HG03575 (cell line): ENCODE data around the gene SLC9B2.

Experiments
- ATAC-seq: cut with Tn5 transposase; IDR thresholded peaks from one replicate; pipeline ENCODE4 v1.9.1; 2021; ENCODE audit not compliant: unreplicated experiment, insufficient number of reproducible peaks, low FRiP score; ENCODE audit errors: extremely low read depth

SLC9B2 gene

GRCh38 chr4:103076747-103077347 lies at the start of gene SLC9B2:
Gene SLC9B2 (minus strand): TSS chr4:103076761. CDS start chr4:103067550, 9,211 bp downstream.
- no peak for ATAC-seq

- ATAC-seq = no peak
Observed at GRCh38 chr4:103126126-103126525, 49.6 kb upstream of the SLC9B2 start.

GRCh38 chr4:103123114-103123513 lies 46.6 kb upstream of the SLC9B2 start:
- ATAC-seq = no peak

GRCh38 chr4:103118166-103118565 lies 41.6 kb upstream of the SLC9B2 start:
- ATAC-seq = no peak

- no peak for ATAC-seq
Observed at GRCh38 chr4:103111598-103111997, 35.0 kb upstream of the SLC9B2 start.

- no peak for ATAC-seq
Observed at GRCh38 chr4:103108542-103108941, 32.0 kb upstream of the SLC9B2 start.

- no peak for ATAC-seq
Observed at GRCh38 chr4:103105558-103106356, 29.2 kb upstream of the SLC9B2 start.

GRCh38 chr4:103104886-103105285 lies 28.3 kb upstream of the SLC9B2 start:
- ATAC-seq = no peak

- no peak for ATAC-seq
Observed at GRCh38 chr4:103100691-103101090, 24.1 kb upstream of the SLC9B2 start.

GRCh38 chr4:103099691-103100392 lies 23.3 kb upstream of the SLC9B2 start, which contains the start of gene BDH2:
Gene BDH2 (minus strand): TSS chr4:103099834. CDS start chr4:103096254, 3,580 bp downstream.
- peak; percentile 90 for ATAC-seq

- no peak for ATAC-seq
Observed at GRCh38 chr4:103098756-103099440, 22.3 kb upstream of the SLC9B2 start.

GRCh38 chr4:103098341-103098740 lies 21.8 kb upstream of the SLC9B2 start:
- ATAC-seq = no peak

- ATAC-seq = no peak
Observed at GRCh38 chr4:103097112-103097511, 20.6 kb upstream of the SLC9B2 start.

- ATAC-seq = no peak
Observed at GRCh38 chr4:103095080-103095479, 18.5 kb upstream of the SLC9B2 start.

GRCh38 chr4:103092245-103092644 lies 15.7 kb upstream of the SLC9B2 start:
- ATAC-seq = no peak

GRCh38 chr4:103091601-103092223 lies 15.2 kb upstream of the SLC9B2 start:
- peak; percentile 39 for ATAC-seq

GRCh38 chr4:103089481-103089880 lies 12.9 kb upstream of the SLC9B2 start:
- no peak for ATAC-seq

GRCh38 chr4:103086551-103086950 lies 10.0 kb upstream of the SLC9B2 start:
- ATAC-seq = no peak
